Left cardiac atrium (tissue), 4 donors: ENCODE measurements around the gene COL6A1. TPM values are rescaled to one million over a fixed set of nuclear protein-coding genes. Genes with fewer than 3 reads are reported as not detected.
A peak's percentile ranks its signal among the peaks of the same experiment; 100 is the strongest.

Experiments
- ATAC-seq, 2 donors: fragments of 200-7000 bp; cut with Tn5 transposase; one replicate each; pipeline ENCODE4 v1.9.1; 2020; ENCODE audit warnings: mild to moderate bottlenecking in 2 of 2, moderate library complexity in 2 of 2
- DNase-seq: peaks from one replicate; pipeline ENCODE4 v3.0.0-alpha.2; 2020
- intact Hi-C, 2 donors: fragments of 100-400 bp; cut with DNase I; formaldehyde crosslinking; loops; one replicate each; pipeline versions ENCODE4 v1.14.1 to v1.15.1; 2022 to 2023
- total RNA-seq, 2 donors: library from RNA; stranded (reverse); fragmentation: NEBNext Ultra II Directional; extraction: Animal tissue kit (Norgen Biotek cat#: 25700); gene quantifications; one replicate each; pipeline ENCODE4 v1.2.1, GENCODE V29; 2021
- donor health status: DM: no; HTN: yes; CAD: no.
- donor health status: DM: no; HTN: yes; CAD: no; lungs with severe emphysema.
- donor health status: DM: yes; HTN: yes; CAD: no.
- donor health status: Dilated cardiomyopathy.

The COL6A1 gene
- total RNA-seq, 2 donors from 2014 or later, result 244 to 247 TPM

DNA sequence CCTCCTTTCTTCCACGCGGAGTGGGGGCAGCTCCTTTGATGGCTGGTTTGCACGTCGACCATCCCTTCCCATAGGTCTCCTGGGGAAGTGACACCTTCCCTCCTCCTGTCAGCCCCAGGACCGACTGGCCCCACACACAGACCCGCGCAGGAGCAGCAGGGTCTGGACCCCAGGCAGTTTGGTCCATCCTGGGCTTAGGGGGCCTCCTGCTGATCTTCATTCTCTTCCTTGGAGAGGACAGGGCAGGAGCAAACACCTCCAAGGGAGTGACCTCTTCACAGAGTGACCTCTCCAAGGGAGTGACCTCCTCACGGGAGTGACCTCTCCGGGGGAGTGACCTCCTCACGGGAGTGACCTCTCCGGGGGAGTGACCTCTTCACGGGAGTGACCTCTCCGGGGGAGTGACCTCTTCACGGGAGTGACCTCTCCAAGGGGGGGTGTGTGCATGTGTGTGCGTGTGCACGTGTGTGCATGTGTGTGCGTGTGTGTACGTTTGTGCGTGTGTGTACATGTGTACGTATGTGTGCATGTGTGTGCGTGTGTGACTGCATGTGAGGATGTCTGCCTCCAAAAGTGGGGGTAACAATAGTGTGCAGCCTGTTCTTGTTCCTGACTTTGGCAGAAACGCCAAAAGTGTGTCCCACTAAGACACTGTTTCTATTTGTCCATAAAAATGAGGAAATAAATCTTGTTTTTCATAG, 29.8 kb downstream of the COL6A1 start:
- intact Hi-C loops, result no loop called here
- no peak for DNase-seq
- ATAC-seq, result no peak

DNA sequence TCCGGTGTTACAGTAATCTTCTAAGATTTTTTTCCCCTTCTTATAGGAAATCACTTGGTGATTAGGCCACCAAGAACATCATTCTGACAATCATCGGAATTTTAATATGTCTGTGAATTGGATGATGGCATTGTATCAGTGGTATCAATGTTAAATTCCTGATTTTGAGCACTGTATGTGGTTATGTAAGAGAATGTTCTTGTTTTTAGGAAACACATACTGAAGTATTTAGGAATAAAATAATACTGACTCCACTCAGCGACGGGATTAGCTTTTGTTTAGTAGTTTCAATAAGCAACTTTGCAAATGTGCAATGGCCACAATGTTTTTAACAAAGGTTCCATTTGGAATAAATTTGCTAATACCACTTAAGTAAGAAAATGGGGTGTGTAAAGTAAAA, 30.6 kb downstream of the COL6A1 start:
- no peak for ATAC-seq
- no peak for DNase-seq

DNA sequence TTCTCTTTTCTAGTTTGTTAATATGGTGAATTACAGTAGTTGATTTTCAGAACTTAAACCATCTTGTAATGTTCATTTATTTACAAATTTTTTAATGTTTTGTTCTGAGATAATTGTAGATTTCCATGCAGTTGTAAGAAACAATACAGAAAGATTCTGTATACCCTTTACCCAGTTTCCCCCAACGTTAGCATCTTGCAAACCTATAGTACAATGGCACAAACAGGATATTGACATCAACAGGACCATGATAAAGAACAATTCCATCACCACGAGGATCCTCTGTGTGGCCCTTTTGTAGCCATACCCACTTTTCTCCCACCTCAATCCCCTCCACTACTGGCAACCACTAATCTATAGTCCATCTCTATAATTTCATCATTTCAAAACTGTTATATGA, 33.3 kb downstream of the COL6A1 start:
- ATAC-seq (no peak), DNase-seq (no peak)
- intact Hi-C loops, result no loop called here

More for the DNA sequence above, 30.6 kb downstream of the COL6A1 start:
- intact Hi-C loops, result no loop called here

DNA sequence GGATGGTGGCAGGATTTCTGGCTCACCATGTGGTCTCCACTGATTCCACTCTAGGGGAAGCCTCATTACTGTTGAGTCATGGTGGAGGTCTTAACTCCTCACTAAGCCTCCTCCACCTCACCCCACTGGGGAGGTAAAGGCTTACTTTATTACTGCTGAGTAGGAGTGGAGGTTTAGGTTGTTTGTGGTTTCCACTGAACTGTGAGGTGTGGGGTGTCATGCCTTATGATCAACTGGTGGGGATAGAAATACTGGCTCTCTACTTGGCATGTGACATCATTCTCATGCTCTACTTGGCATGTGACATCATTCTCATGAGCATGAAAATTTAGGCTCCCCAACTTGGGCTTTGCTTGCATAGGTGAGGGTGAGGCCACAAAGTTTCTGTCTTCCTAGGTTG, 35.6 kb downstream of the COL6A1 start:
- ATAC-seq, result no peak
- intact Hi-C loops, result no loop called here
- DNase-seq, result no peak

DNA sequence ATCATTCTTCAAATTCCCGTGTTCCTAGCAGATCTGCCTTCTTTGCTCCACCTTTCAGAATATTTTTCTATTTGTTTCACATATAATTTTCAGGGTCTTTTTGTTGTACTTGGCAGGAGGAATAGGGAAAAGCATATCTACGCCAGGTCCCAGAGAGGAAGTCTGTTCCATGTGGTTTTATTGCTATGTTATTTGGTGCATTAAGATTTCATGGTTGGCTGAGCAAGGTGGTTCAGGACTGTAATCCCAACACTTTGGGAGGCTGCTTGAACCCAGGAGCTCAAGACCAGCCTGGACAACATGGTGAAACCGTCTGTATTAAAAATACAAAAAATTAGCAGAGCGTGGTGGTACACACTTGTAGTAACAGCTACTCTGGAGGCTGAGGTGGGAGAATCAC, 36.1 kb downstream of the COL6A1 start:
- ATAC-seq (no peak), DNase-seq (no peak)
- intact Hi-C loops, result no loop called here

DNA sequence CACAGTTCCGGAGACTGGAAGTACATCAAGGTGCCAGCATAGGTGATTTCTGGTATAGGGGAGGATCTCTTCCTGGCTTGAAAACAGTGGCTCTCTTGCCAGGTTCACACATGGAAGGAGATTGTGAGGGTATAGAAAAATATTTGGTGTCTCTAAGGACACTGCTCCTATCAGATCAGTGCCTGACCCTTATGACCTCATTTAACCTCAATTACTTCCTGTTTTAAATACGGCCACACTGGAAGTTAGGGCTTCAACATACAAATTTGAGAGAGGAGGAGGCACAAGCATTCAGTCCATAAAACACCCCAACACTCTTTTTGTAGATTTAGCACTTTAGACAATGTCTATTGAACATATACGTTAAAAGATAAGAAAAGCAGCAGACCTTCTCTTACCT, 37.0 kb downstream of the COL6A1 start:
- intact Hi-C loops, result no loop called here
- no peak for ATAC-seq
- no peak for DNase-seq

DNA sequence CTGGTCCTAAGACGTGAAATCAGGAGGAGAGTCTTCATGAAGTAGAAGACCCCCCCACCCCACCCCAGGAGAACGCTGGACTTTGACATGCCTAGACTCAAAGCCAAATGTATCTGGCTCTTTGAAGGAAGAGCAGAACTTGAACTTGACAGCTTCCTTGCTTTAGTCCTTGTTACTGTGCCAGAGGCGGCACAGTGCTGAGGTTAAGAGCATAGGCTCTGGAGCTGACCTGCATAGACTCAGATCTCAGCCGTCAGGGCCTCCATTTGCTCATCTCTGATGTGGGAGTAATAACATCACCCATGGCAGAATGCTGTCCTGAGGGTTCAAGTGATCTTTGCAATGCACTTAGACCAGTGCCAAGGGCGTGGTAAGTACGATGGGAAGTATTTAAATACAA, 39.0 kb downstream of the COL6A1 start:
- no peak for ATAC-seq
- intact Hi-C loops, result no loop called here
- no peak for DNase-seq

DNA sequence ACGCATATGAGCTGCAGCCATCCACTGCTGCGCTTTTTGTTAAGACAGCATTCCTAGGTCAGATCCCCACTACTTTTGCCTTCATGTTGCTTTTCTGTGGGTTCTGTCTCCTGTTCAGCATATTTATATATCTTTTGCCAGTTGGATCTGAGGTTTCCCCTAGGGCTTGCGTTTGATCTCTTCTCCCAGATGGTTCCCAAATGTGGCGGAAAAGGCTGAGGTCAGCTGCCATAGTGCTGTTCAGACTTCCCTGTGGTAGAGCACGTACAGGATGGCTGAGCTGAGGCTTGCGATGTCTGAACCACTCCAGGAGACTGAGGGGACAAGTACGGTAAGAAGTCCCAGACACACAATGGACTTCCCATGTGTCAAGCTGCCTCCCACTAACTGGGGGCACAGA, 39.8 kb downstream of the COL6A1 start:
- intact Hi-C loops, result no loop called here

DNA sequence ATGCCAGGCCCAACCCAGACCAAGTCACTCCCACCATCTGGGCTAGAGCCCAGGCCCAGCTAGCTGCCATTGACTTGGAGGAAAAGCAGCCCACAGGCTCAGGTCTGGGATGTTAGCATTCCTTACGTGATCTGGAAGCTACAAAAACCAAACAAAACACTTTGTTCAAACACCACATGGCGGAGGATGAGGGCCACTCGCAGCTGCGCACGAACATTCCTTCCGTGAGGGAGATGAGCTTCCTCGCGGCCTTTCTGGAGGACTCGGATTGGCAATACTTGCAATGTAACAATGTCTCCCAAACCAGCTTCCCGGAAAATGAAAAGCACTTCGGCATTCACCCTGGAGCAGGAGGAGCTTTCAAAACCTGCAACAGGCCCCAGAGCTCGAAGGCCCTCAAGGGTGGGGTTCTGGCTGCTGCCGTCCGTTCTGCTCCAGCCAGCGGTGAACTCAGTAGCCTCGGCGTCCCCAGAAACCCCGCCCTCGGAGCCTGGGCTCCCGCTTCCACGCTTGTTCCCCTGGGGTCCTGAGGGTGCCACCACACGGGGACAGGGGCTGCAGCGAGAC, 40.5 kb downstream of the COL6A1 start:
- DNase-seq (peak; percentile 67), ATAC-seq (peak; percentile 67 to 84)
- intact Hi-C loops, result no loop called here

More for the DNA sequence above, 39.8 kb downstream of the COL6A1 start:
- no peak for DNase-seq
- no peak for ATAC-seq

DNA sequence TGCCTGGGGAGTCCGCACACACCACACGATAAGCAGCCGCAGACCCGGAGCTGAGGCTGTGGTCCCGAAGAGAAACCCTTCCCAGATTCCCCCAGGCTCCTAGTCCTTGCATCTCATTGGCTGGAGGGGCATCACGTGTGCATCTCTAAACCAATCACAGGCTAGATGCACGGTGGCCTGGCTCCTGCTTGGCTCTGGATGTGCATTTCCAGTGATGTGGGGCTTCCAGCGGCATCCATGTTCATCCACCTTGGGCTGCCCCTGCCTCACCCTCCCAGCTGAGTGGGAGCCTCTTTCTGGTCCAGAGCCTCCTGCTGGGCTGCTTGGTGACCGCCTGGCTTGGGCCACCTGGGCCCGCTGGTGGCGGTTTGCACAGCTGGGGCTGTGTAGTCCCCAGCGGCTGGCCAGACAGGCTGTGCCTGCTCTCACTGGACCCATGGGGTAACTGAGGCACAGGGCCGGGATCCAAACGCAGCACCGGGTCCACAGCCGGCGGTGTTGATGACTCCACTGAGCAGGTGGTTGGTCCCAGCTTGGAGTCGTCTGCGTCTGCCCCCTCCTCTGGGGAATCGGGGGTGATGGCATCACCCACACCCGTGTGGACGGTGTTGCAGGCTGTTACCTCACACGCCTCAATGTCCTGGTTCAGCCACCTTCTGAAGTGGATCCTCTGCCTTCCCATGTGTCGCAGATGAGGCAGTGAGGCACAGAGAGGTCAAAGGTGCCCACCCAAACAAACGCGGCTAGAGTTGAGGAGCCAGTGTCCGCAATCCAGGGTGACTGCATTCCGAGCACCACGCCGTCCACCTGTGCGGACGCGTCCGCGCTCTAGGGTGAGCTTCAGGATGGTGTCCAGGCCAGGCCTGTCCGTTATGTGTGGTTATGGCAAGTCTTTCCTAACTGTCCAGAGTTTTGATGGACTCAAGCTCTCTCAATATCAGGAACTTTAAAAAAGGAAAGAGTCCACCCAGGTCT, 41.3 kb downstream of the COL6A1 start:
- ATAC-seq (peak; percentile 60 to 81), DNase-seq (peak; percentile 36)
- intact Hi-C loops, result no loop called here

DNA sequence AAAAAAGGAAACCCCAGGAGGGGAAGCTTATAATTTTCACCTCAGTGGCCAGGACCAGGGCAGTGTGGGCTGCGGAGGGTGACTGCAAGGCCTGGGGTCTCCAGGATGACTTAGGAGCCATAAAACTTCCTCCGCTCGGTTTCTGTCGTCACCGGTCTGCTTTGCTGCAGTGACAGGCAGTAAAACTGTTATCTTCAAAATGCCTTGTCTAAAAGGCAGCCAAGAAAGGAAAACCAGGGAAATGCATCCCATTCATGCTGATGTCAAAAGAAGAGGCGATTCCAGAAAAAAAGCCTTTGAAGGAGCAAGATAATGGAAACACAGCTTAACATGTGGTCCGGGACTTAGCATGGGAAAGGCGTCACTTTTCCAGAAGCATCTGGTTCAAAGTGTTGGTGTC, 42.0 kb downstream of the COL6A1 start:
- ATAC-seq (no peak), DNase-seq (no peak)
- intact Hi-C loops, result no loop called here

DNA sequence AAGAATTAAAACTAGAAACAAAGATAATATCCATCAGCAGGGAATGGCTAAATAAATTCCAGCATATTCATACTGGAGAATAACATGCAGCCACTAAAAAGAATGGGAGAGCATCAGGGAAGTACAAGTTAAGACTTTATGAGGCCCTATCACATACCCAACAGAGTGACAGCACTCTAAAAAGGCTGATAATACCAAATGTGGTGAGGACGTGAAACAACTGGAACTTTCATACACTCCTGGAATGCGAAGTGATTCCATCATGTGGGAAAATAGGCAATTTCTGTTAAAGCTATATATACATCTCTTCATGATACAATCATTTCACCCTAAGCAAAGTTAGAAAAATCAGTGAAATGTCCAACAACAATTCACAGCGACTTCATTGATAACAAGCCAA, 42.6 kb downstream of the COL6A1 start:
- DNase-seq (no peak), ATAC-seq (no peak)
- intact Hi-C loops, result no loop called here

DNA sequence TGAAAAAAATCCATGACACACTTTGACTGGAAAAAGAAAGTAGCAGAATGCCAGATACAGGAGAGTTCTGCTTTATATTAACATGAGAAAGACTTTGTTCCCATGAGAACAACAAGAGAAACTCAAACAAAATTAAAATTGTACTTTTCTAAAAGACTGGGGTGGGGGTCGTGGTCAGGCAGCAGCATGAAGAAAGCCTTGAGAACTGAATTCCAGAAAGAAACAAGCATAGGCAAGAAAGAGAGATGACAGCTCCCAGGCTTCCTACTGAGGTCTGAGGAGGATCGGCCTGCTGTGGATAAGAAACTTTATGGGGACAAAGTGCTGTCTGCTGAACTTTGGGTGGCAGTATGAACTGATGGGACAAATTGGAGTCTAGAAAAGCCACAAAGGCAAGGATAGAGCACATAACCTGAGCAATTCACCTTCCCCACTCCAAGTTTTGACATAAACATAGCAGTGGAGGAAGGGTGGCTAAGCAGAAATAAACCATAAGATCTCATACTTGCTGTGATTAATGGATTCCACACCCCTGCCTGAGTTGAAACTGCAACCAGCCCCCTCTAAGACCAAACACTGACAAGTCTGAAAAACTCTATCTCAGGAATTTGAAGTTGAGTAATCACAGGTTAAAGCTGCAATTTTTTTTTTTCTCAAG, 43.7 kb downstream of the COL6A1 start:
- DNase-seq (no peak), ATAC-seq (peak in 1 of 2 donors; percentile 41)
- intact Hi-C loops, result no loop called here

DNA sequence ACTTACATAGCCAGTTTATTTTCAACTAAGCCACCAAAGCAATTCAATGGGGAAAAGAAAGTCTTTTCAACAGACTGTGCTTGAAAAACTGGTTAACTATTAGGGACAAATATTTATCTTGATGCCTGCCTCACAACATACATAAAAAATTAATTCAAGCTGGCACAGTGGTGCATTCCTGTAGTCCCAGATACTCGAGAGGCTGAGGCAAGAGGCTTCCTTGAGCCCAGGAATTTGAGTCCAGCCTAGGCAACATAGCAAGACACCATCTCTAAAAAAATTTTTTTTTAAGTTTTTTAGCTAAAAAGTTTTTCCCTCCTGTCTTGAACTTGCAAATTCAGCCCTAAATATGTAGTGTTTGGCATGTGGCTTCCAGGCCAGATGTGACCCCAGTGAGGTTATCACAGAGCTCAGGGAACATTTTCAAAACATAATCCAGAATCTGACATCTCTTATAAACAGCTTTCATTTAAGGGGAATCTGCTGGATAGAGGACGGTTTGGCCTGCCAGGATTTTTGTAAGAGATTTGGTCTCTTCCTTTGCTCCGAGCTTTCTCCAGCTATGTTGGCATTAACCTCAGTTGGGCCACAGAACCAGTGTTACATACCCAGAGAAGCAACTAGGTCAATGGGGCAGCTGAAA, 46.4 kb downstream of the COL6A1 start:
- intact Hi-C loops, result no loop called here
- DNase-seq, result no peak
- ATAC-seq, result peak; percentile 68 to 69

DNA sequence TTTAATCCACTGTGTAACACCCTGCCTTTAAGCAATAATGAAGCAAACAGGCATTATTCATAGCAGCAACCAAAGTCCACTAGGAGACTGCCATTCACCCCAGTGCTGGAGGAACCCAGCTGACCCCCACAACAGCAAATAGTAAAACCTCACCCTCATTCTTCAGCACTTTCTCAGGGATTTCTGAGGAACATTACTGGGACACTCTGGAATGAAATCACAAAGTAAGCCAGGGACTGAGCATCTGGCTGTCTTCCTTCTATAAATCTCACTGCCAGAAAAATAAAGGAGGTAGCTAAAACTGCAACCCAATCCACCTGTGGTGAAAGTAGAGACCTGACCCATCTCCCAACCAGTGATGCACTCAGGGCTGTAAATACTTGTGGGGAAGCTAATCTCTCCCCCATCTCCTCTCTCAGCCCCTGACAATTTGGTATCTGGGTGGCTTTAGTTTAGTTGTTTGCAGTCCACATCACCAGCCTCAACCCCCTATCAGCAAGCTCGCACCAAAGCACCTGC, 47.1 kb downstream of the COL6A1 start:
- DNase-seq (no peak), ATAC-seq (peak; percentile 66 to 67)
- intact Hi-C loops, result no loop called here

DNA sequence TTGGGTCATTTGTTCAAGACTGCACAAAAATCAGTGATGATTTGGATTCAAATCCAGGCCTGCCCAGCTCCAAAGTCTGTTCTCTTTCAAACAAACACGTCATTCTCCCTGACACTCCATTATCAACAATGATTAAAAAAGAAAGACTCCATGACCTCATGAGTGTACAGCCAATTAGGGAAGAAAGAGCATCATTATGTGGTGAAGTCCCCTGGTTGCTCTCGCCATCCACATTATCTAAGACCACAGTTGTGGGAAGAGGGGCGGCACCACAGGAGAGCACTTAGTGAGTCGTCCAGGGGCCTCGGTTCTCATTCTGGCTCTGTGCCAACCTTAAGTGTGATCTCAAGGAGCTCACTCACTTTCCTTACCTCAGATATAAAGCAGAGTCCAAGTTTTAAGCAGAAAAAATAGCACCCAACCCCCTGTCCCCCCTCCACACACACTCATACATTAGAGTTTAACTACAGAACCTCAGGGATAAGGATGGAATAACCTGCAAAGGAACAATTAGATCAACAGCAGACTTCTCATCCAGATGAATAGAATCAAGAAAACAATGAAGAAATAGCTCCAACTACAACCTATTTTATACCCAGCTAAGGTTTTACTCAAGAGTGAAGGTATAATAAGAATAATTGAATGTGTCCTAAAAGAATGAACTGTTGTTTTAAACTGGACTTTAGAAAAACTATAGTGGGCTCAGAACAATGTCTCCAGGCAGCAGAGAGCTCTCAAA, 47.8 kb downstream of the COL6A1 start:
- intact Hi-C loops, result no loop called here
- peak in 1 of 2 donors; percentile 64 for ATAC-seq
- no peak for DNase-seq

DNA sequence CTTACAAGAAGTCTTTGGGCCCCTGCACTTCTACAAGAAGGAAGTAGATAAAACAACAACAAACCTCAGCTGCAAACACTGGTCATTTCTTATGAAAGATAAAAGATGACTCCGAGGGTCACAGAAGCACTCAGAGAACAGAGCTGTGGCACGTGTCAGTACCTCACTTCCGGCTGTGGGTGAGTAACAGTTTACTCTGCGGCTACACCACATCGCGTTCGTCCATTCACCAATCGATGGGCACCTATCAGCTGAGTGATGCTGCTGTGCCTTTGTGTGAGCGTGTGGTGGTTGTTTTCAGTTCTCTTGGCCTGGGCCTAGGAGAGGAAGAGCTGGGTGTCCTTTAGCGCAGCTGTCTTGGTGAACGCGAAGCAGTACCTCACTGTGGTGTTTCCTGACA, 49.9 kb downstream of the COL6A1 start:
- intact Hi-C loops, result no loop called here
- ATAC-seq (no peak), DNase-seq (no peak)

DNA sequence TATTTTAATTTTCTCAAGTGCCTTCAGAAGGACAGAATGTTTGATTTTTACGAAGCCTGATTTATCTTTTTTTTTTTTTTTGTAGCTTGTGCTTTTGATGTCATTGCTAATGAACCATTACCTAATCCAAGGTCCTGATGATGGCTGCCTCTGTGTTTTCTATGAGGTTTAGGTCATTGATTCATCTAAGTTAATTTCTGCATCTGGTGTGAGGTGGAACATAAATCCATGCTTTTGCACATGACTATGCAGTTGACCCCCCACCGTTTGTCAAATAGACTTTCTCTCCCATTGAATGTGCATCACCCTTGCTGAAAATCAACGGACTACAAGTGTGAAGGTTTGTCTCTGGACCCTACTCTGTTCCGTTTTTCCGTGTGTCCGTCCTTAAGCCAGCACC, 50.5 kb downstream of the COL6A1 start:
- DNase-seq, result no peak
- ATAC-seq, result no peak
- intact Hi-C loops, result no loop called here
